NCI-H1092 treated with DMSO at 0.1 percent for 48 hours (cell line): ENCODE results near the gene CYP2J2.
A peak's percentile ranks its signal among the peaks of the same experiment; 100 is the strongest.
"Not testable (repeated sequence)": the region's sequence is repeated elsewhere in the genome, so short reads cannot be mapped to it uniquely, and the experiment has no call there.

ENCODE experiments used
- DNase-seq: peaks from one replicate; lab custom pipeline; 2025; lab: John Stamatoyannopoulos, UW

Gene CYP2J2, protein sequence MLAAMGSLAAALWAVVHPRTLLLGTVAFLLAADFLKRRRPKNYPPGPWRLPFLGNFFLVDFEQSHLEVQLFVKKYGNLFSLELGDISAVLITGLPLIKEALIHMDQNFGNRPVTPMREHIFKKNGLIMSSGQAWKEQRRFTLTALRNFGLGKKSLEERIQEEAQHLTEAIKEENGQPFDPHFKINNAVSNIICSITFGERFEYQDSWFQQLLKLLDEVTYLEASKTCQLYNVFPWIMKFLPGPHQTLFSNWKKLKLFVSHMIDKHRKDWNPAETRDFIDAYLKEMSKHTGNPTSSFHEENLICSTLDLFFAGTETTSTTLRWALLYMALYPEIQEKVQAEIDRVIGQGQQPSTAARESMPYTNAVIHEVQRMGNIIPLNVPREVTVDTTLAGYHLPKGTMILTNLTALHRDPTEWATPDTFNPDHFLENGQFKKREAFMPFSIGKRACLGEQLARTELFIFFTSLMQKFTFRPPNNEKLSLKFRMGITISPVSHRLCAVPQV

GRCh38 chr1:59926381-59927123, at the start of gene CYP2J2:
TSS of gene CYP2J2 (minus strand) at chr1:59926773. CDS start at chr1:59926746, 27 bp downstream.
- DNase-seq: peak; percentile 22

DNA sequence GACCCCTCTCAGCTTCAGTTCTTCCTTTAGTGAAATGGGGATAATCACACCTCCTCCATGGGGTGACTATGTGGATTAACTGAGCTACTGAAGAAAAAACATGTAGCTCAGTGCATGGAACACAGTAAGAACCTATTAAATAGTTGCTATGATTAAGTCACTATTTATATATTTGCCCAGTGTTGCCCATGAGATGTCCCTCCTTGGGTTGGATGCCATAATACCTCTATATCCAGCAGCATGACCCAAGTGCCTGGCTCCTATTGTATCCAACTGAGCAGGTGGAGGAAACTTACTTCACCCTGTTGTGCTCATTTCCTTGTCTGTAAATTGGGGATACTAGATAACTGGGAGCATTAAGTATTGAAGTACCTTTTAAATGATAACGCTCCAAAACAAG, 47.1 kb upstream of the CYP2J2 start:
- DNase-seq: no peak

GRCh38 chr1:59972216-59972927, 45.8 kb upstream of the CYP2J2 start:
- DNase-seq: peak; percentile 86

DNA sequence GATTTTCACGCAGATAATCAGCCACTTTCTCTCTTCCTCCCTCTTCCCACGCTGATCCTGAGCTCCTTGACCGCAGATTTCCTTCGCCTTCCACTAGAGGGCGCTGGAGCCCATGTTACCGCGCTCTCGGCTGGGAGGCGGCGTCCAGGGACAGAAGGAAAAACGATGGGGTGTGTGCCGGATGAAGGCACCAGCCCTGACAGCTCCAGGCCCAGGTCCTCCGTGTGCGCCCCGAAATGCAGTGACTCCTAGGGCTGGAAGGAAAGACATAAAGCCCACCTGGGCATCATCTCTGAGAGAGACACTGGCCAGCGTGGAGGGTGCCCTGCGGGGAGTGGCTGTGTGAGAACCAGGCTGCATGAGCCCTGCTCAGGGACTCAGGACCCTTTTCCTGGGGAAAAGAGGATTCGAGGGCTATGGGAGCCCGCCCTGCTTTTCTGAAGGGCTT, 44.9 kb upstream of the CYP2J2 start:
- peak; percentile 72 for DNase-seq

GRCh38 chr1:59969542-59970175, 43.1 kb upstream of the CYP2J2 start:
- not testable (repeated sequence) for DNase-seq

DNA sequence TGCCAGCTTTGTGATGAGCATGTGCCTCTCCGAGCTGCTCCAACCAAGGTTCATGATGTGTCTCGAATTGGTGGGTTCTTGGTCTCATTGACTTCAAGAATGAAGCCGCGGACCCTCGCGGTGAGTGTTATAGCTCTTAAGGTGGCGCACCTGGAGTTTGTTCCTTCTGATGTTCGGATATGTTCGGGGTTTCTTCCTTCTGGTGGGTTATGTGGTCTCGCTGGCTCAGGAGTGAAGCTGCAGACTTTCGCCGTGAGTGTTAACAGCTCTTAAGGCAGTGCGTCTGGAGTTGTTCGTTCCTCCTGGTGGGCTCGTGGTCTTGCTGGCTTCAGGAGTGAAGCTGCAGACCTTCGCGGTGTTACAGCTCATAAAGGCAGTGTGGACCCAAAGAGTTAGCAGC, 42.2 kb upstream of the CYP2J2 start:
- not testable (repeated sequence) for DNase-seq

DNA sequence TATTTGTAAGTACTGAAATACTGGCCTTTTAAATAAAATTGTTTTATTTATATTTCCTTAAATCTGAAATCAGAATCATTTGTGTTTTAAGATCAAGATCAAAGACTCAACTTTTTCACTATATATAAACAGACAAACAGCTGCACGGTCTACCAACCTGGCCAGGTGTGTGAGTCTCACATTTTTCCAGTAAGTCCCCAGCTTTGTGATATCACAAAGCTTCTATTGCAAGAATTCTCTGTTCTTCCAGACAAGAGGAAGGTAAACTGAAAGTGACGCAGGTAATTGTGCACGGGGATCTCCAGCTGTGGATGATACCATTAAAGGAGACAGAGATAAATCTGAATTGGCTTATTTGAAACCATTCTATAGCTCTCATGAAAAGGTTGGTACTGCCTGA, 41.2 kb upstream of the CYP2J2 start:
- no peak for DNase-seq

- peak; percentile 60 for DNase-seq
These were observed 40.6 kb upstream of the CYP2J2 start for GRCh38 chr1:59967141-59967697.

- no peak for DNase-seq
These were observed 25.5 kb upstream of the CYP2J2 start for GRCh38 chr1:59952065-59952464.

DNA sequence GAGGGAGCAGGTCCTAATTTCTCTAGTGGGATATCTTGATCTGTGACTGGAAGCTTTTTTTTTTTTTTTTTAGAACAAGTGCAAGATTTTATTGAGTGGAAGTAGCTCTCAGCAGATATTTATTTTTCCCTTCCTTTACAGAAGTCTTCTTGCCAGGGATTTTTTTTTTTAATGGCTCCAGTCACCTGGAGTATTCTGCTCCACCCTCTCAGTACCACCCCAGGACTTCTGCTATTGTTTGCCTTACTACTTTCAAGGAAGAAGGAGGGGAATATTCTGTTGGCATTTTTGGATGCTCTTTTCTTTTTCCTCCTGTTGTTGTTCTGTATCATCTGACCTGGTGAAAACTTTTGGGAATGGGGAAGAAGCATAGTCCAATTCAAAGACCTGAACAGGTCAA, 23.1 kb upstream of the CYP2J2 start:
- DNase-seq: no peak

DNA sequence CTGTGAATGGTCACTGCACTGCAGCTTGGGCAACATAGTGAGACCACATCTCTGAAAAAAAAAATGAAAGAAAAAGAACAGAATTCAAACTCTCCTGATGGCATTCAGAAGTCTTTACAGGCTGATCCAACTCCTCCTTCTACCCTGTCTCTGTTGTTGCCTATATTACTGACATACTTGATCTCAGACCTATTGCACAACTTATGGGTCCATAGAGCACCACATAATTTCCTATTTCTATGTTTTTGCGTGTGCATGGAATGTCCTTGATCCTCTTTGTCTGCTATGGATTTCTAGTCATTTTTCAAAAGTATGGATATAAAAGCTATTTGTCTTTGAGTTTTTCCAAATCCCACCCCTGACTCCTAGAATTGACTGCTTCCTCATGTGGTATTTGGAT, 22.4 kb upstream of the CYP2J2 start:
- no peak for DNase-seq

- peak; percentile 52 for DNase-seq
These were observed 20.7 kb upstream of the CYP2J2 start for GRCh38 chr1:59947047-59947938.

- no peak for DNase-seq
These were observed 19.2 kb upstream of the CYP2J2 start for GRCh38 chr1:59945790-59946189.

DNA sequence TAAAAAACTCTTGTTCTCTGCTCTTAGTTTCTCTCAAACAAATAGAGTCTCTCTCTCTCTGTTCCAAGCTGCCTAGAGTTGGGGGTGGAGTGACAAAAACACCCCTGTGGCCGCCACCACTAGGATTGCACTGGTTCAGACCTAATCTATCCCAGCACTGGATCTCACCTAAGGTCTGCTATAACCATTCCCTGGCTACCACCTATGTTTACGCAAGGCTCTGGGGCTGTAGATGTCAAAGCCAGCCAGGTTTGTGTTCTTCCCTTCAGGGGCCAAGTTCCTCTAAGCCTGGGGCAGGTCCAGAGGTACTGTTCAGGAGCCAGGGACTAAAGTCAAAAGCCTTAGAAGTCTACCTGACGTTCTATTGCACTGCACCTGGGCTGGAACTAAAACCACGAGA, 12.8 kb upstream of the CYP2J2 start:
- no peak for DNase-seq

DNA sequence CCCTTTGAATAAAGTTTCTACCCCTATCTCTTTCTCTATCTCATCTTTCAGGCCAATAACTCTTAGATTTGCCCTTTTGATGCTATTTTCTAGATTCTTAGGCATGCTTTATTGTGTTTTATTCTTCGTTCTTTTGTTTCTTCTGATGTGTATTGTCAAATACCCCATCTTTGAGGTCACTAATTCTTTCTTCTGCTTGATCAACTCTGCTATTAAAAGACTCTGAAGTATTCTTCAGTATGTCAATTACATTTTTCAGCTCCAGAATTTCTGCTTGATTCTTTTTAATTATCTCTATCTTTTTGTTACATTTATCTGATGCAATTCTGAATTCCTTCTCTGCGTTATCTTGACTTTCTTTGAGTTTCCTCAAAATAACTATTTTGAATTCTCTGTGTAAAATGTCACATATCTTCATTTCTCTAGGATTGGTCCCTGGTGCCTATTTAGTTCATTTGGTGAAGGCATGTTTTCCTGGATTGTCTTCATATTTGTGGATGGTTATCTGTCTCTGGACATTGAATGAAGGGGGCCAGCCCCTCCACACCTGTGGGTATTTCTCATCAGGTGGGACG, 11.2 kb upstream of the CYP2J2 start:
- no peak for DNase-seq

DNA sequence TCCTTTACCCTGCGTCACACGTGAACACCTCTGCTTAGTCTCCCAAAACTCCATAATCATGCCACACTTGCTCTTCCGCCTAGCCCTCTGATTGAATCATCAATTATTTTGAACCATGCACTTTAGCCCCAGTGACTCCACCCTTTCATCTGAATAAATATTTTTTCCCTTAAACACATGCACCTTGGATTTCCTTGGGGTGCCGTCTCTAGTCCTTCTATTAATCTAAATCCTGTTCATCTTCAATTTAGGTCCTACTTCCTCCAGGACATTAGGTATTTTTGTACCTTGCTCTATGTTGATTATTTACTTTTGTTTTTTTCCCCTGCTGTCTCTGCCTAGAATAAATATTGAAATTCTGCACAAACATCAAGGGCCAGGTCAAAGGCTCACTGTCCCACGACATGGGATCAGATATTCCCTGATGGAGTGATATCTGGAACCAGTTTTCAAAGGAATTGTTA, 9.8 kb upstream of the CYP2J2 start:
- no peak for DNase-seq

GRCh38 chr1:59928996-59929395, 2.4 kb upstream of the CYP2J2 start:
- no peak for DNase-seq

DNA sequence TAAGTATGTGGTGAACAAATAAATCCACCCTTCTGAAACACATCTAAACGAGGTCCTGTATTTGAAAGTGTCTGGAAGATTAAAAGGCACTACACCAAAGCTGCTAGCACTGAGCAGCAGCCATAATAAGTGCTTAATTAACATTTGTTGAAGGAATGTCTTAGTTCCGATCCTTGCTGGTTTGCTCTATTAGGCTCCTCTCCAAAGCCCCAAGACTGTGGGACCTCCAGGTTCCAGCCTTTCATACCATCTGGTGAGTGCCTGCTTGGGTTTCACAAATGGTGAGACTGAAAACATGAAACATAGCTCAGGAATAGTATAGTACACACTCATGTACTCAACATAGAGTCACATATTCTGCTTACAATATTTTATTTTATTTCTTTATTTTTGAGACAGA, 640 bp upstream of the CYP2J2 start:
- DNase-seq: no peak

DNA sequence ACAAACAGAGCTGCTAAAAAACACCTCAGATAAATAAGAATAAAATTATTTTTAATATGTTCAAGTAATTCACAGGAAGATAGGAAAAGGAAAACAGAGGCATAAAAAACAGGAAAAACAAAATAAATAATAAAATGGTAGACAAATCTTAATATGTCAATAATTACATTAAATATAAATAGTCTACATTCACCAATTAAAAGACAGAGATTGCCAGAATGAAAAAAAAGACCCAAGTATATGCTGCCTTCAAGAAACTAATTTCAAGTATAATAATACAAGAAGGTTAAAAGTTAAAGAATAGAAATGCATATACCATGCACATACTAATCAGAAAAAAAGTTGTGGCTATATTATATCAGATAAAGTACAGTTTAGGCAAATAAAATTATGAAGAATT, 1.9 kb downstream of the CYP2J2 start:
- no peak for DNase-seq

- DNase-seq: not testable (repeated sequence)
These were observed 5.2 kb downstream of the CYP2J2 start for GRCh38 chr1:59921258-59921899.
